GM10847 (cell line): ENCODE results near the gene GPR3.

Experiments used
- POLR2A ChIP-seq: IDR thresholded peaks from 2 replicates; pipeline ENCODE4 v1.6.1; 2011; ENCODE audit not compliant: insufficient read length; ENCODE audit errors: extremely low read depth

Gene GPR3

GRCh38 chr1:27366113-27366410, 26.4 kb upstream of the GPR3 start:
- no peak for TF ChIP-seq POLR2A

- no peak for TF ChIP-seq POLR2A
These were observed 25.8 kb upstream of the GPR3 start, which contains the start of gene MAP3K6 for GRCh38 chr1:27366411-27367159. TSS of gene MAP3K6 (minus strand) at chr1:27366961. CDS start at chr1:27366597, 364 bp downstream.

- TF ChIP-seq POLR2A, result no peak
These were observed 25.2 kb upstream of the GPR3 start for GRCh38 chr1:27367160-27367650.

GRCh38 chr1:27368869-27369582, 23.4 kb upstream of the GPR3 start:
- TF ChIP-seq POLR2A, result no peak

GRCh38 chr1:27372022-27372807, 20.2 kb upstream of the GPR3 start:
- no peak for TF ChIP-seq POLR2A

- TF ChIP-seq POLR2A, result no peak
These were observed 19.4 kb upstream of the GPR3 start for GRCh38 chr1:27372808-27373690.

- TF ChIP-seq POLR2A, result no peak
These were observed 17.9 kb upstream of the GPR3 start, which contains the start of gene FCN3 for GRCh38 chr1:27374362-27375086. TSS of gene FCN3 (minus strand) at chr1:27374824. CDS start at chr1:27374818, 6 bp downstream.

- TF ChIP-seq POLR2A, result no peak
These were observed 14.5 kb upstream of the GPR3 start for GRCh38 chr1:27377760-27378495.

- no peak for TF ChIP-seq POLR2A
These were observed 12.8 kb upstream of the GPR3 start for GRCh38 chr1:27379564-27380122.

- TF ChIP-seq POLR2A, result no peak
These were observed 12.2 kb upstream of the GPR3 start for GRCh38 chr1:27380224-27380623.

- no peak for TF ChIP-seq POLR2A
These were observed 11.4 kb upstream of the GPR3 start for GRCh38 chr1:27380766-27381733.
